ENCODE data around the gene TAGLN3. TPM values are rescaled to one million over a fixed set of nuclear protein-coding genes. Genes with fewer than 3 reads are reported as not detected.

Gene TAGLN3
- total and polyA plus RNA-seq, 3 donors from 2014 or later = 0.37 TPM; not detected in 2

DNA sequence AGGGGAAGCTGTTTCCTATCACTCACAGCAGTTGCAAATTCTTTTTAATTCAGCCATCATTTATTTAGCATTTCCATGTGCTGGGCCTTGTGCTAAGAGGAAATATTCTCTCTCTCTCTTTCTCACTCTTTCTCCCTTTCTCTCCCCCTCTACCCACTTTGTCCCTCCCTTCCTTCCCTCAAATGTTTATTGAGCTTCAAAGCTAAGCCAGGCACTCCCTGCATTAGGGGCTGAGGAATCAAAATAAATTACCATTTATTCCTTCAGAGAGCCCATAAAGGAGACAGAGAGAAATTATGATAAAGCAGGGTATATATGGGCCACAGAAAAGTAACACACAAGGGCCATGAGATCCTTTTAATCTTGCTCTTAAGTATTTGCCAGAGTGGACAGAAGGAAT, 42.6 kb downstream of the TAGLN3 start:
- no peaks in the 10 kb centered on the region for H3K4me1 ChIP-seq

DNA sequence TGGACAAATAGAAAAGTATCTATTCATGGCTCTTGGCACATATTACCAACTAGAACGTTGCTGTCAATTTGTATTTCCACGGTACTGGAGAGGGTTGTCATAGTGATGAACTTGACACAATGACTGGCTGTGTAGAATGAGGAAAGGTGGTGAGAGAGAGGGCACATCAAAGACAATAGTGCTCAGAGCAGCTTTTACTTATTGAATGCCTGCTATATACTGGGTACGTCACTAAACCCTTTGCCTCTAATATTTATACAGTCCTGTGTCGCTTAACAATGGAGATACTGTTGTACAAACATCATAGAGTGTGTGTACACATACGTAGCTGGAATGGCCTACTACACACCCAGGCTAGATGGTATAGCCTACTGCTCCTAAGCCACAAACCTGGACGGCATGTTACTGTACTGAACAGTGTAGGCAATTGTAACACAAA, 44.1 kb downstream of the TAGLN3 start:
- no peaks in the 10 kb centered on the region for H3K36me3 ChIP-seq (ENCODE audit: low read depth, missing control alignments)
- intact Hi-C loops (cut with DNase I; ENCODE audit: low total_unique reads) = no loop called here

More for the DNA sequence above, 42.6 kb downstream of the TAGLN3 start:
- intact Hi-C loops (cut with DNase I; ENCODE audit: low total_unique reads) = no loop called here
- Histone ChIP-seq H3K9me3 (no peaks in the 10 kb centered on the region), H3K4me3 (no peak overlapping the region), H3K27ac (no peak overlapping the region), H3K36me3 (ENCODE audit: low read depth, missing control alignments) (no peaks in the 10 kb centered on the region), H3K27me3 (no peaks in the 10 kb centered on the region)
- no peak for TF ChIP-seq POLR2A (IDR thresholded peaks at IDR 0.05)
- TF ChIP-seq, protein P1, sequence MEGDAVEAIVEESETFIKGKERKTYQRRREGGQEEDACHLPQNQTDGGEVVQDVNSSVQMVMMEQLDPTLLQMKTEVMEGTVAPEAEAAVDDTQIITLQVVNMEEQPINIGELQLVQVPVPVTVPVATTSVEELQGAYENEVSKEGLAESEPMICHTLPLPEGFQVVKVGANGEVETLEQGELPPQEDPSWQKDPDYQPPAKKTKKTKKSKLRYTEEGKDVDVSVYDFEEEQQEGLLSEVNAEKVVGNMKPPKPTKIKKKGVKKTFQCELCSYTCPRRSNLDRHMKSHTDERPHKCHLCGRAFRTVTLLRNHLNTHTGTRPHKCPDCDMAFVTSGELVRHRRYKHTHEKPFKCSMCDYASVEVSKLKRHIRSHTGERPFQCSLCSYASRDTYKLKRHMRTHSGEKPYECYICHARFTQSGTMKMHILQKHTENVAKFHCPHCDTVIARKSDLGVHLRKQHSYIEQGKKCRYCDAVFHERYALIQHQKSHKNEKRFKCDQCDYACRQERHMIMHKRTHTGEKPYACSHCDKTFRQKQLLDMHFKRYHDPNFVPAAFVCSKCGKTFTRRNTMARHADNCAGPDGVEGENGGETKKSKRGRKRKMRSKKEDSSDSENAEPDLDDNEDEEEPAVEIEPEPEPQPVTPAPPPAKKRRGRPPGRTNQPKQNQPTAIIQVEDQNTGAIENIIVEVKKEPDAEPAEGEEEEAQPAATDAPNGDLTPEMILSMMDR (IDR thresholded peaks at IDR 0.05) = no peak
- DNase-seq = no peak

DNA sequence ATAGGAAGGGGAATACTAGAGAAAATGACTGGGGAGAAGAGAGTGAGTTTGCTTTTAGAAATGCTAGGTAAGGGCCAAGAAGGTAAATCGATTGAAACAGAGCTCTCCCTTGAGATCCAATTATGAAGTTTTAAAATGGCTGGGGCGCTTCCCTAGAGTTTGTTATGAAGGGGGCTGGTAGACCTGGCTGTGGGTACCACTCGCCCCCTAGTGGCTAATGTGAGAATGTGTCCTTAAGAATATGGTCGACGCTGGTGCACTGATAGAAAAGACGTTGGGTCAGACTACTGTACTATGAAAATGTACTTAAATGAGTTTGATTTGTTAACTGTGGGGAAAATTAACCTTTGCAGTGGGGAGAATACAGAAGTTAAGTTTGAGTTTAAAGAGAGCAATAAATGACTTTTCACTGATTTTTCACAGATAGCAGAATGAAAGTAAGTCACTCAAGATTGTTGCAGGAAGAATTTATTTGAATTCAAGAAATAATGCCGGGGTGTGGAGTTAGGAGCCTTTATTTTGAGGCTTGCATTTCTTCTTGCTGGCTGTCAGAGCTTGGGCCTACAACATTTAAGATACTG, 45.0 kb downstream of the TAGLN3 start:
- H3K4me3 ChIP-seq = no peak overlapping the region
- H3K9me3 ChIP-seq = no peaks in the 10 kb centered on the region
- no peaks in the 10 kb centered on the region for H3K27me3 ChIP-seq
- intact Hi-C loops (cut with DNase I; ENCODE audit: low total_unique reads) = no loop called here
- no peak for TF ChIP-seq POLR2A (IDR thresholded peaks at IDR 0.05)
- TF ChIP-seq, protein P1 (IDR thresholded peaks at IDR 0.05) = peak; percentile 70 to 98 (median 72)
- no peak overlapping the region for H3K27ac ChIP-seq
- H3K36me3 ChIP-seq (ENCODE audit: low read depth, missing control alignments) = no peaks in the 10 kb centered on the region
- no peaks in the 10 kb centered on the region for H3K4me1 ChIP-seq
- DNase-seq = peak; percentile 70
- WGBS, 2 donors = 8 to 10% methylated on average over 7 of the region's 7 CpGs

More for the DNA sequence above, 44.1 kb downstream of the TAGLN3 start:
- TF ChIP-seq, protein P1 (IDR thresholded peaks at IDR 0.05) = no peak
- TF ChIP-seq POLR2A (IDR thresholded peaks at IDR 0.05) = no peak
- H3K9me3 ChIP-seq = no peaks in the 10 kb centered on the region
- WGBS, 2 donors = 74 to 77% methylated on average over 6 of the region's 6 CpGs
- DNase-seq = no peak
- H3K4me3 ChIP-seq = no peak overlapping the region
- H3K4me1 ChIP-seq = no peaks in the 10 kb centered on the region
- no peaks in the 10 kb centered on the region for H3K27me3 ChIP-seq
- no peak overlapping the region for H3K27ac ChIP-seq

DNA sequence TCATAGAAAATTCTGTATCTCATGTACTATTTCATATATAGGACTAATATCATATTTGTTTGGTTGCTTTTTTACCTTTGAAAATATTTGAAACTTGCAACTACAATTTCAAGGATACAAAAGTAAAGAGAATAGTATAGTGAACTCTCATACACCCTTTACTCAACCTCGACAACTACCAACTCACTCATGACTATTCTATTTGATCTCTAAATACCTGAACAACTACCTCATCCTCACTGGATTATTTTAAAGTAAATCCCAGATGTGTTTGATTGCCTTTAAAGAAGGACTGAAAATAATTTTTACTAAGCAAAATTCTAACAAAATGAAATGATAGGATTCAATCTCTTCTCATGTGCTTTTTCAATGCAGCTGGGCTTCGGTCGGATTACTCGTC, 47.9 kb downstream of the TAGLN3 start:
- Histone ChIP-seq H3K36me3 (ENCODE audit: low read depth, missing control alignments) (no peaks in the 10 kb centered on the region), H3K4me1 (no peaks in the 10 kb centered on the region), H3K27ac (no peak overlapping the region), H3K4me3 (no peak overlapping the region), H3K27me3 (no peaks in the 10 kb centered on the region), H3K9me3 (no peaks in the 10 kb centered on the region)
- DNase-seq = no peak
- intact Hi-C loops (cut with DNase I; ENCODE audit: low total_unique reads) = no loop called here
- 69 to 71% methylated on average over 4 of the region's 4 CpGs for WGBS, 2 donors
- TF ChIP-seq, protein P1 (IDR thresholded peaks at IDR 0.05) = no peak
- TF ChIP-seq POLR2A (IDR thresholded peaks at IDR 0.05) = no peak

DNA sequence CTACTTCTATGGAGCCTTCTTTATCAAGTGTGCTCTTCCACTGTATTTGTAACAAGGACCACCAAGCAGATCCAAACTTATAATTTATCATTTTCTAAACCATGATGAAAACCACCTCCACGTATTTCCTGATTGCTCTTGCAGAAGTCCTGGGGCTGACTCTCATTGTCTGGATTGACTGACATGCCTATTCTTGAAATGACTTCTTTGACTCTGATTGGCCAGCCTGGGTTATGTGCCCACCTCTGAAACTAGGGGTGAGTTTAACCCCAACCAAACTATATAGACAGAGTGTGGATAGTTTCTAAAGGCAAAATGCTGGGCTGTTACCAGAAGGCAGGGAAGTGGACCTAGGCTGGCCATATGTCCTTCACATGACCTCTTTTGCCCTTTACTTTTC, 48.5 kb downstream of the TAGLN3 start:
- TF ChIP-seq, protein P1 (IDR thresholded peaks at IDR 0.05) = no peak
- no peak for TF ChIP-seq POLR2A (IDR thresholded peaks at IDR 0.05)
- WGBS, 2 donors = 79 to 88% methylated on average over 1 of the region's 1 CpG
- H3K4me1 ChIP-seq = no peaks in the 10 kb centered on the region
- no peaks in the 10 kb centered on the region for H3K36me3 ChIP-seq (ENCODE audit: low read depth, missing control alignments)
- no peak for DNase-seq
- no peaks in the 10 kb centered on the region for H3K27me3 ChIP-seq
- H3K9me3 ChIP-seq = no peaks in the 10 kb centered on the region
- H3K4me3 ChIP-seq = no peak overlapping the region
- intact Hi-C loops (cut with DNase I; ENCODE audit: low total_unique reads) = no loop called here
- no peak overlapping the region for H3K27ac ChIP-seq

Data from testis (tissue), 3 donors.